ENCODE results near the gene RTF2. TPM values are rescaled to one million over a fixed set of nuclear protein-coding genes. Genes with fewer than 3 reads are reported as not detected.

The RTF2 gene
- polyA plus RNA-seq, 2 of the 4 experiments (the other 2 are of a cell fraction) = 102 to 115 TPM

GRCh38 chr20:56518126-56518525, 49.7 kb downstream of the RTF2 start:
- no peak for TF ChIP-seq HEYL (CRISPR knock-in tag; IDR thresholded peaks at IDR 0.05)
- TF ChIP-seq JUNB (IDR thresholded peaks at IDR 0.05) = no peak
- TF ChIP-seq PHF8 (IDR thresholded peaks at IDR 0.05; ENCODE audit: borderline replicate concordance, low read depth) = no peak
- no peak for TF ChIP-seq BHLHE40 (IDR thresholded peaks at IDR 0.05; ENCODE audit: low read depth, low read length)
- TF ChIP-seq HOXB13 (CRISPR knock-in tag; IDR thresholded peaks at IDR 0.05; ENCODE audit: low read depth) = no peak
- TF ChIP-seq CEBPB (IDR thresholded peaks at IDR 0.05) = no peak
- TF ChIP-seq ZC3H11A (IDR thresholded peaks at IDR 0.05) = no peak
- TF ChIP-seq ZNF302 (CRISPR knock-in tag; IDR thresholded peaks at IDR 0.05) = no peak
- no peak for TF ChIP-seq EHF (CRISPR knock-in tag; IDR thresholded peaks at IDR 0.05)
- TF ChIP-seq FOSL2 (IDR thresholded peaks at IDR 0.05) = no peak
- no peak for TF ChIP-seq FOSL2 (CRISPR knock-in tag; IDR thresholded peaks at IDR 0.05)
- no peak for TF ChIP-seq RAD21 (conservative IDR thresholded peaks at IDR 0.05 in 1 of 2, IDR thresholded peaks at IDR 0.05 in 1 of 2)
- TF ChIP-seq TFCP2L1 (CRISPR knock-in tag; IDR thresholded peaks at IDR 0.05) = no peak
- no peak for TF ChIP-seq SMC3 (IDR thresholded peaks at IDR 0.05)
- no peak overlapping the region for H3K4me2 ChIP-seq
- no peak overlapping the region for H3K27ac ChIP-seq
- no peaks in the 10 kb centered on the region for H3K4me1 ChIP-seq
- ChIA-PET CTCF (interaction anchor here (0.6 kb wide), 1 partner anchor 670 kb away, joined by 3 read pairs; no protein-coding TSS in a partner anchor), POLR2A (no interaction called here)
- H3K9me3 ChIP-seq = no peaks in the 10 kb centered on the region
- FAIRE-seq = no peak
- no peak for DNase-seq (ENCODE audit: low read depth in 1 of 2, low spot score in 1 of 2)
- no peak overlapping the region for H3K4me3 ChIP-seq
- ATAC-seq = no peak
- WGBS (ENCODE audit: missing lambda C conversion rate) = 92% methylated on average over 14 of the region's 14 CpGs

- TF ChIP-seq HOXA7 (CRISPR knock-in tag; IDR thresholded peaks at IDR 0.05) (no peak), ELK1 (IDR thresholded peaks at IDR 0.05; ENCODE audit: low read depth, low read length) (no peak), GATA3 (IDR thresholded peaks at IDR 0.05; ENCODE audit: borderline replicate concordance) (no peak), HOXB13 (CRISPR knock-in tag; IDR thresholded peaks at IDR 0.05; ENCODE audit: low read depth) (no peak), RAD21 (conservative IDR thresholded peaks at IDR 0.05 in 1 of 2, IDR thresholded peaks at IDR 0.05 in 1 of 2) (no peak), NFE2L2 (conservative IDR thresholded peaks at IDR 0.05; ENCODE audit: low read length) (no peak), RFX5 (IDR thresholded peaks at IDR 0.05) (no peak), BHLHE40 (IDR thresholded peaks at IDR 0.05; ENCODE audit: low read depth, low read length) (no peak), HDAC2 (IDR thresholded peaks at IDR 0.05) (no peak), REST (IDR thresholded peaks at IDR 0.05) (no peak), FOSB (CRISPR knock-in tag; IDR thresholded peaks at IDR 0.05) (no peak), HMGXB4 (CRISPR knock-in tag; IDR thresholded peaks at IDR 0.05; ENCODE audit: borderline replicate concordance) (no peak)
- H3K4me2 ChIP-seq = no peak overlapping the region
- no peak overlapping the region for H3K27ac ChIP-seq
- no peaks in the 10 kb centered on the region for H3K4me1 ChIP-seq
- POLR2A ChIA-PET = no interaction called here
- ATAC-seq = no peak
- no peak for FAIRE-seq
- DNase-seq (ENCODE audit: low read depth in 1 of 2, low spot score in 1 of 2) = no peak
- 87% methylated on average over 10 of the region's 10 CpGs for WGBS (ENCODE audit: missing lambda C conversion rate)
- CTCF ChIA-PET = no interaction called here
- H3K9me3 ChIP-seq = no peaks in the 10 kb centered on the region
- no peak overlapping the region for H3K4me3 ChIP-seq
Measured at GRCh38 chr20:56518721-56519398, 50.4 kb downstream of the RTF2 start.

Data from A549 (cell line).